Prostate gland (tissue), 2 donors: Measurements from ENCODE around the gene ZMAT5. TPM values are rescaled to one million over a fixed set of nuclear protein-coding genes. Genes with fewer than 3 reads are reported as not detected.

Experiments used
- DNase-seq: peaks from one replicate; pipeline ENCODE4 v3.0.0-alpha.2; 2019; ENCODE audit warnings: low spot score
- H3K27ac ChIP-seq, 2 donors: fragments of 200-600 bp; sonication (generic); 2 replicates each; pipeline ENCODE4 v1.5.1; 2017 to 2019
- H3K27me3 ChIP-seq: fragments of 200-600 bp; sonication (generic); replicated peaks from 2 replicates; pipeline ENCODE4 v1.5.1; 2019; ENCODE audit not compliant: insufficient read depth
- H3K36me3 ChIP-seq, 2 donors: fragments of 200-600 bp; sonication (generic); 1 replicate in 1 of 2; 2 replicates in 1 of 2; pipeline versions ENCODE4 v1.5.1 to v1.8.1; 2017 to 2019
- H3K4me1 ChIP-seq: fragments of 200-600 bp; sonication (generic); replicated peaks from 2 replicates; pipeline ENCODE4 v1.5.1; 2019
- H3K4me3 ChIP-seq, 2 donors: fragments of 200-600 bp; sonication (generic); 2 replicates each; pipeline ENCODE4 v1.5.1; 2017 to 2019
- H3K9me3 ChIP-seq: fragments of 200-600 bp; sonication (generic); 2 replicates; pipeline ENCODE4 v1.5.1; 2017
- POLR2A ChIP-seq: fragments of 450-650 bp; IDR thresholded peaks from one replicate; pipeline ENCODE4 v1.6.1; 2016; ENCODE audit warnings: antibody characterized with exemption, mild to moderate bottlenecking
- POLR2AphosphoS5 ChIP-seq: sonication (generic); formaldehyde crosslinking; IDR thresholded peaks from one replicate; pipeline ENCODE4 v1.6.1; 2017; ENCODE audit warnings: antibody characterized with exemption
- WGBS: methylation state at CpG from one replicate; pipeline ENCODE4 v1.1.5; 2018; 5-methylcytosine and 5-hydroxymethylcytosine counted together
- intact Hi-C: fragments of 100-400 bp; cut with DNase I; formaldehyde crosslinking; loops from one replicate; pipeline ENCODE4 v1.14.2; 2022
- total RNA-seq, 2 donors: library from RNA; depleted of rRNA; stranded (reverse); fragments of >200 nt; gene quantifications; one replicate each; pipeline ENCODE4 v1.1.0, GENCODE V29; 2016
- TF ChIP-seq, protein P1 (sequence below), 4 experiments: fragments of 200-600 bp in 2 of 4; fragments of 450-650 bp in 2 of 4; sonication (generic) in 2 of 4; IDR thresholded peaks; 1 replicate in 3 of 4; 2 replicates in 1 of 4; pipeline ENCODE4 v1.5.1; 2016 to 2019; ENCODE audit warnings: antibody characterized with exemption in 4 of 4, mild to moderate bottlenecking in 2 of 4, moderate library complexity in 2 of 4

Gene ZMAT5
- total RNA-seq, 2 donors from 2014 or later: 32.9 to 33.5 TPM

DNA sequence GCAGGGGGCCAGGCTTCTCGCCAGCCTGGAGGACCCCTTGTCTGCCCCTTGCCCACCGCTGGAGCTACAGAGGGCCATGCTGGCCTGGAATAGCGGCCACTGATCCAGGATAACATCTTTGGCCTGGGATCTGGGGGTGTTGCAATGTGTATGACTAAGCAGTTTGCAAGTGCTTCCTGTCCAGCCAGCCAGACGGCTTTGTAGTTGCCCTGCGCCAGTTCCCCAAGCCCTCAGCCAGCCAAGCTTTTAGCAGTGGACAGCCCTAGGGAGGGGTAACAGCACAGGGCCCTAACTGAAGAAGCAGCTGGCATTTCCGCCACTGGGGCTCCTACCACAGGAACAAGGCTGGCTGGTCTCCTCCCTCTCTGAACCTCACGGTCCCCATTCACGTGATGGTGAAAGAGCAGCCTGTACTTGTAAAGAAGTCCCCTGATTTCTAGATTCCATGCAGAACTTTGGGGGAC, 32.4 kb upstream of the ZMAT5 start:
- WGBS: 12% methylated on average over 8 of the region's 8 CpGs
- peak; percentile 96 for DNase-seq
- TF ChIP-seq POLR2A (no peak), POLR2AphosphoS5 (peak; percentile 96)
- TF ChIP-seq, protein P1, sequence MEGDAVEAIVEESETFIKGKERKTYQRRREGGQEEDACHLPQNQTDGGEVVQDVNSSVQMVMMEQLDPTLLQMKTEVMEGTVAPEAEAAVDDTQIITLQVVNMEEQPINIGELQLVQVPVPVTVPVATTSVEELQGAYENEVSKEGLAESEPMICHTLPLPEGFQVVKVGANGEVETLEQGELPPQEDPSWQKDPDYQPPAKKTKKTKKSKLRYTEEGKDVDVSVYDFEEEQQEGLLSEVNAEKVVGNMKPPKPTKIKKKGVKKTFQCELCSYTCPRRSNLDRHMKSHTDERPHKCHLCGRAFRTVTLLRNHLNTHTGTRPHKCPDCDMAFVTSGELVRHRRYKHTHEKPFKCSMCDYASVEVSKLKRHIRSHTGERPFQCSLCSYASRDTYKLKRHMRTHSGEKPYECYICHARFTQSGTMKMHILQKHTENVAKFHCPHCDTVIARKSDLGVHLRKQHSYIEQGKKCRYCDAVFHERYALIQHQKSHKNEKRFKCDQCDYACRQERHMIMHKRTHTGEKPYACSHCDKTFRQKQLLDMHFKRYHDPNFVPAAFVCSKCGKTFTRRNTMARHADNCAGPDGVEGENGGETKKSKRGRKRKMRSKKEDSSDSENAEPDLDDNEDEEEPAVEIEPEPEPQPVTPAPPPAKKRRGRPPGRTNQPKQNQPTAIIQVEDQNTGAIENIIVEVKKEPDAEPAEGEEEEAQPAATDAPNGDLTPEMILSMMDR (IDR thresholded peaks at IDR 0.05): peak in 2 of 4 experiments; percentile 35 to 42
- Histone ChIP-seq H3K9me3 (no peaks in the 10 kb centered on the region), H3K4me1 (peaks cover 34% of the 10 kb centered on the region), H3K36me3 (peaks cover 4 to 5% of the 10 kb centered on the region in 2 donors), H3K27ac (peak overlapping the region; percentile 71 to 82), H3K27me3 (no peaks in the 10 kb centered on the region), H3K4me3 (peak overlapping the region in 1 of 2 donors; percentile 7)
- intact Hi-C loops: no loop called here

DNA sequence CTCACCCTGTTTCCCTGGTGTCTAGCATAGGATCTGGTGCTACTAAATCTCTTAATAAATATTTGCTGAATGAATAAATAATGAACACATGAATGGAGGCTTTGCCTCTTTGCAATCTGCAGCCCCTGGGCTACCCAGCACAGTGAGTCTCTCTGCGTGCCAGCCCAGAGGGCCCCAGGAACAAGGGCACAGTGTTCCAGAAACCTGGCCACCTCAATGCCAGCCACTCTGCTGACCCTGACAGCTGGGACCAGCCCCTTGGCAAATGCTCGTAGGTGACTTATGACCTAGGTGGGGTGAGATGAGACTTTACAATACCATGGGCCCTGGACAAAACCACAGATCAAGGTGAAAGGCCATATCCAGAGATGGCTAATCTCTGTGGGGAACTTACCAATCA, 32.0 kb upstream of the ZMAT5 start:
- 34% methylated on average over 2 of the region's 2 CpGs for WGBS
- H3K27me3 ChIP-seq: no peaks in the 10 kb centered on the region
- DNase-seq: peak; percentile 46
- peak; percentile 44 for TF ChIP-seq POLR2AphosphoS5
- TF ChIP-seq, protein P1 (IDR thresholded peaks at IDR 0.05): no peak
- H3K4me1 ChIP-seq: peaks cover 34% of the 10 kb centered on the region
- peaks cover 3 to 5% of the 10 kb centered on the region in 2 donors for H3K36me3 ChIP-seq
- peak overlapping the region in 1 of 2 donors; percentile 7 for H3K4me3 ChIP-seq
- no peaks in the 10 kb centered on the region for H3K9me3 ChIP-seq
- intact Hi-C loops: no loop called here
- H3K27ac ChIP-seq: peak overlapping the region; percentile 71 to 82

DNA sequence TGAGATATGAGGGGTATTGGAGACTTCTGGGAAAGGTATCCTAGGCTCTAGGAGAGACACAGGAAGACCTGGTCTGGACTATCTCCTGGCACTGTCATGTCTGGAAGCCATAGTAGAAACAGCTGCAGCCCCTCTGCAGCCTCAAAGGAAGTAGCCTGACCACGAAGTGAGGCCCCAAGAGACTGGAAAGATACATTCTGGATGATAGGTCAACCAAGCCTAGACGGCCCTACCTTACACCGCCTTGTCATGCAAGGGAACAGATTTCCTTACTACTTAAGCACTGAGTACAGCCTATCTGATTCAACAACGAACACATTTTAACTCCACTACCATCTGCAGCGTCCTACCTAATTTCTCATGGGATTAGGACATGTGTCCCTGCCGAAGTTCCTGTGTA, 31.5 kb upstream of the ZMAT5 start:
- intact Hi-C loops: no loop called here
- TF ChIP-seq POLR2A: no peak
- TF ChIP-seq POLR2AphosphoS5: no peak
- TF ChIP-seq, protein P1 (IDR thresholded peaks at IDR 0.05): no peak
- H3K27ac ChIP-seq: peak overlapping the region; percentile 71 to 82

DNA sequence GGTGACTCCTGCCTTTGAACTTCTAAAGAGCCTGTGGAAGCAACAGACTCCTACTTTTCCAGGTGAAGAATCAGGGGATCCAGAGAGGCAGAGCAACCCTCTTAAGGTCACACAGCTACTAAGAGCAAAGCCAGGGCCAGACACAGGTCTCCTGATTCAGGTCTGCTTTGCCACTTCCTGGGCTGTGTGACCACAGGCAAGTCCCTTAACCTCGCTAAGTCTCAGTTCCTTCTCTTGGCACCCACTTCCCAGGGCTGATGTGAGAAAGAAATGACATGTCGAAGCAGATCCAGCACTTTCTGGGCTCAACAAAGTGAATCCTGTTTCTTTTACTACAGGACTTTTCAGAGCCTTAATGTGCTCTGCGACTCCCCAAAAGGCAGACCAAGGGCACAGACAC, 30.5 kb upstream of the ZMAT5 start:
- H3K36me3 ChIP-seq: peaks cover 10 to 11% of the 10 kb centered on the region in 2 donors
- peak overlapping the region; percentile 71 to 82 for H3K27ac ChIP-seq
- H3K27me3 ChIP-seq: no peaks in the 10 kb centered on the region
- TF ChIP-seq POLR2A (no peak), POLR2AphosphoS5 (no peak)
- TF ChIP-seq, protein P1 (IDR thresholded peaks at IDR 0.05): no peak
- WGBS: 89% methylated on average over 3 of the region's 3 CpGs
- H3K9me3 ChIP-seq: no peaks in the 10 kb centered on the region
- DNase-seq: no peak
- intact Hi-C loops: no loop called here
- peaks cover 34% of the 10 kb centered on the region for H3K4me1 ChIP-seq
- H3K4me3 ChIP-seq: no peak overlapping the region

More for the DNA sequence above, 31.5 kb upstream of the ZMAT5 start:
- Histone ChIP-seq H3K4me1 (peaks cover 34% of the 10 kb centered on the region), H3K4me3 (no peak overlapping the region), H3K9me3 (no peaks in the 10 kb centered on the region), H3K27me3 (no peaks in the 10 kb centered on the region), H3K36me3 (peaks cover 3 to 7% of the 10 kb centered on the region in 2 donors)
- no peak for DNase-seq
- 54% methylated on average over 6 of the region's 6 CpGs for WGBS

DNA sequence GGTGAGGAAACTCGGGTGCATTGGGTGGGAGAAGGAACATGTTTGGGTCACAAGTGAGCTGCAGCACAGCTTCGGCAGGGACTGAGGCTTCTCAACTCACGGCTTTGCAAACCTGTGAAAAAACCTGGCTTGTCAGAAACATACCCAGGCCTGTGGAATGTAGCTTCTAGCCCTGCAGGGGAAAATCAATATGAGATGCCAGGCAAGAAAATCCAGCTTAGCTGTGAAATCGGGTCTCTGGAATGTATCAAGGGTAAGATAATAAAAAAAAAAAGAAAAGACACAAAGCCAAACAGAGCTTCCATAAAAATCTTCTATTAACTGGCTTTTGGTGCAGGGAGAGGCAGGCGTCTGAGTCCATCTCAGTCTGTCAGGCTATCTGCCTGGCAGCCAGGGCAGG, 28.9 kb upstream of the ZMAT5 start:
- Histone ChIP-seq H3K27me3 (no peaks in the 10 kb centered on the region), H3K36me3 (peaks cover 6 to 25% of the 10 kb centered on the region in 2 donors), H3K4me1 (peaks cover 33% of the 10 kb centered on the region), H3K4me3 (no peak overlapping the region), H3K27ac (peak overlapping the region; percentile 12 to 38), H3K9me3 (no peaks in the 10 kb centered on the region)
- DNase-seq: peak; percentile 44
- intact Hi-C loops: no loop called here
- TF ChIP-seq, protein P1 (IDR thresholded peaks at IDR 0.05): no peak
- no peak for TF ChIP-seq POLR2A
- TF ChIP-seq POLR2AphosphoS5: peak; percentile 36
- WGBS: 35% methylated on average over 5 of the region's 5 CpGs
